Neural progenitor cell (in vitro differentiated cells): Measurements from ENCODE around the gene LCMT1.

Experiments
- EZH2 ChIP-seq: fragments of 200-600 bp; sonication (generic); IDR thresholded peaks from 2 replicates; pipeline ENCODE4 v1.6.1; 2017; ENCODE audit warnings: antibody characterized with exemption, mild to moderate bottlenecking, moderate library complexity
- TF ChIP-seq, protein P1 (sequence below): fragments of 200-600 bp; sonication (generic); IDR thresholded peaks from 2 replicates; pipeline ENCODE4 v1.5.1; 2017; ENCODE audit warnings: antibody characterized with exemption, mild to moderate bottlenecking

- TF ChIP-seq, protein P1, sequence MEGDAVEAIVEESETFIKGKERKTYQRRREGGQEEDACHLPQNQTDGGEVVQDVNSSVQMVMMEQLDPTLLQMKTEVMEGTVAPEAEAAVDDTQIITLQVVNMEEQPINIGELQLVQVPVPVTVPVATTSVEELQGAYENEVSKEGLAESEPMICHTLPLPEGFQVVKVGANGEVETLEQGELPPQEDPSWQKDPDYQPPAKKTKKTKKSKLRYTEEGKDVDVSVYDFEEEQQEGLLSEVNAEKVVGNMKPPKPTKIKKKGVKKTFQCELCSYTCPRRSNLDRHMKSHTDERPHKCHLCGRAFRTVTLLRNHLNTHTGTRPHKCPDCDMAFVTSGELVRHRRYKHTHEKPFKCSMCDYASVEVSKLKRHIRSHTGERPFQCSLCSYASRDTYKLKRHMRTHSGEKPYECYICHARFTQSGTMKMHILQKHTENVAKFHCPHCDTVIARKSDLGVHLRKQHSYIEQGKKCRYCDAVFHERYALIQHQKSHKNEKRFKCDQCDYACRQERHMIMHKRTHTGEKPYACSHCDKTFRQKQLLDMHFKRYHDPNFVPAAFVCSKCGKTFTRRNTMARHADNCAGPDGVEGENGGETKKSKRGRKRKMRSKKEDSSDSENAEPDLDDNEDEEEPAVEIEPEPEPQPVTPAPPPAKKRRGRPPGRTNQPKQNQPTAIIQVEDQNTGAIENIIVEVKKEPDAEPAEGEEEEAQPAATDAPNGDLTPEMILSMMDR = peak; percentile 51
- TF ChIP-seq EZH2 = no peak
These were observed 32.4 kb downstream of the LCMT1 start for GRCh38 chr16:25143928-25144327.
